Left lung (tissue), 10 donors: ENCODE results near the gene UNC13A. TPM values are rescaled to one million over a fixed set of nuclear protein-coding genes. Genes with fewer than 3 reads are reported as not detected.
A peak's percentile ranks its signal among the peaks of the same experiment; 100 is the strongest.

Experiments used
- ATAC-seq: fragments of 200-7000 bp; cut with Tn5 transposase; one replicate; pipeline ENCODE4 v1.9.1; 2020; ENCODE audit warnings: moderate library complexity
- DNase-seq, 4 donors: peaks; one replicate each; pipeline ENCODE4 v3.0.0-alpha.2; 2013 to 2020
- H3K27ac ChIP-seq, 2 donors: fragments of 200-600 bp; sonication (generic) in 1 of 2; one replicate each; pipeline versions ENCODE4 v1.5.0 to v1.8.0; 2020 to 2021
- H3K27me3 ChIP-seq, 2 donors: fragments of 200-600 bp; sonication (generic) in 1 of 2; one replicate each; pipeline versions ENCODE4 v1.5.0 to v1.8.0; 2020 to 2021
- H3K36me3 ChIP-seq, 2 donors: fragments of 200-600 bp; sonication (generic) in 1 of 2; one replicate each; pipeline versions ENCODE4 v1.5.0 to v1.8.0; 2020 to 2021
- H3K4me1 ChIP-seq, 2 donors: fragments of 200-600 bp; one replicate each; pipeline ENCODE4 v1.8.0; 2021
- H3K4me3 ChIP-seq, 2 donors: fragments of 200-600 bp; sonication (generic) in 1 of 2; one replicate each; pipeline versions ENCODE4 v1.5.0 to v1.8.0; 2020 to 2021; ENCODE audit warnings: mild to moderate bottlenecking in 1 of 2
- H3K9me3 ChIP-seq, 2 donors: fragments of 200-600 bp; sonication (generic) in 1 of 2; one replicate each; pipeline versions ENCODE4 v1.5.0 to v1.8.0; 2020 to 2021
- intact Hi-C, 2 donors: fragments of 100-400 bp; cut with DNase I; formaldehyde crosslinking; loops; one replicate each; pipeline versions ENCODE4 v1.11.2 to v1.14.2; 2022
- polyA plus RNA-seq, 6 donors: library from polyadenylated mRNA; unstranded; fragments of 120-200 nt; gene quantifications; one replicate each; pipeline ENCODE4 v1.2.1, GENCODE V29; 2013; ENCODE audit not compliant: insufficient read length in 6 of 6
- total RNA-seq, 2 donors: library from RNA; stranded (reverse); fragmentation: NEBNext Ultra II Directional; extraction: Animal tissue kit (Norgen Biotek cat#: 25700); gene quantifications; one replicate each; pipeline ENCODE4 v1.2.1, GENCODE V29; 2021
- TF ChIP-seq, protein P1 (sequence below), 2 donors: fragments of 200-600 bp; sonication (generic) in 1 of 2; IDR thresholded peaks; one replicate each; pipeline versions ENCODE4 v1.5.0 to v1.8.0; 2021; ENCODE audit warnings: antibody characterized with exemption in 2 of 2
- donor health status: DM: no; HTN: yes; CAD: no.
- donor health status: DM: no; HTN: no; CAD: no.

UNC13A gene
- total and polyA plus RNA-seq, 8 donors, result 0.15 to 0.98 (median 0.56) TPM

GRCh38 chr19:17584132-17584531, 104.0 kb downstream of the UNC13A start:
- Histone ChIP-seq H3K36me3 (peaks cover 0 to 40% of the 10 kb centered on the region in 2 donors), H3K9me3 (no peaks in the 10 kb centered on the region), H3K27ac (no peak overlapping the region), H3K4me3 (no peak overlapping the region), H3K4me1 (no peaks in the 10 kb centered on the region), H3K27me3 (no peaks in the 10 kb centered on the region)
- ATAC-seq (no peak), DNase-seq (no peak)
- intact Hi-C loops, result no loop called here
- TF ChIP-seq, protein P1, sequence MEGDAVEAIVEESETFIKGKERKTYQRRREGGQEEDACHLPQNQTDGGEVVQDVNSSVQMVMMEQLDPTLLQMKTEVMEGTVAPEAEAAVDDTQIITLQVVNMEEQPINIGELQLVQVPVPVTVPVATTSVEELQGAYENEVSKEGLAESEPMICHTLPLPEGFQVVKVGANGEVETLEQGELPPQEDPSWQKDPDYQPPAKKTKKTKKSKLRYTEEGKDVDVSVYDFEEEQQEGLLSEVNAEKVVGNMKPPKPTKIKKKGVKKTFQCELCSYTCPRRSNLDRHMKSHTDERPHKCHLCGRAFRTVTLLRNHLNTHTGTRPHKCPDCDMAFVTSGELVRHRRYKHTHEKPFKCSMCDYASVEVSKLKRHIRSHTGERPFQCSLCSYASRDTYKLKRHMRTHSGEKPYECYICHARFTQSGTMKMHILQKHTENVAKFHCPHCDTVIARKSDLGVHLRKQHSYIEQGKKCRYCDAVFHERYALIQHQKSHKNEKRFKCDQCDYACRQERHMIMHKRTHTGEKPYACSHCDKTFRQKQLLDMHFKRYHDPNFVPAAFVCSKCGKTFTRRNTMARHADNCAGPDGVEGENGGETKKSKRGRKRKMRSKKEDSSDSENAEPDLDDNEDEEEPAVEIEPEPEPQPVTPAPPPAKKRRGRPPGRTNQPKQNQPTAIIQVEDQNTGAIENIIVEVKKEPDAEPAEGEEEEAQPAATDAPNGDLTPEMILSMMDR (IDR thresholded peaks at IDR 0.05), result no peak

- Histone ChIP-seq H3K9me3 (no peaks in the 10 kb centered on the region), H3K27ac (no peak overlapping the region), H3K36me3 (peaks cover 0 to 55% of the 10 kb centered on the region in 2 donors), H3K4me1 (no peaks in the 10 kb centered on the region), H3K4me3 (no peak overlapping the region), H3K27me3 (no peaks in the 10 kb centered on the region)
- TF ChIP-seq, protein P1 (IDR thresholded peaks at IDR 0.05), result no peak
- DNase-seq, result no peak
- intact Hi-C loops, result no loop called here
- no peak for ATAC-seq
These were observed 105.5 kb downstream of the UNC13A start for GRCh38 chr19:17582613-17583012.

DNA sequence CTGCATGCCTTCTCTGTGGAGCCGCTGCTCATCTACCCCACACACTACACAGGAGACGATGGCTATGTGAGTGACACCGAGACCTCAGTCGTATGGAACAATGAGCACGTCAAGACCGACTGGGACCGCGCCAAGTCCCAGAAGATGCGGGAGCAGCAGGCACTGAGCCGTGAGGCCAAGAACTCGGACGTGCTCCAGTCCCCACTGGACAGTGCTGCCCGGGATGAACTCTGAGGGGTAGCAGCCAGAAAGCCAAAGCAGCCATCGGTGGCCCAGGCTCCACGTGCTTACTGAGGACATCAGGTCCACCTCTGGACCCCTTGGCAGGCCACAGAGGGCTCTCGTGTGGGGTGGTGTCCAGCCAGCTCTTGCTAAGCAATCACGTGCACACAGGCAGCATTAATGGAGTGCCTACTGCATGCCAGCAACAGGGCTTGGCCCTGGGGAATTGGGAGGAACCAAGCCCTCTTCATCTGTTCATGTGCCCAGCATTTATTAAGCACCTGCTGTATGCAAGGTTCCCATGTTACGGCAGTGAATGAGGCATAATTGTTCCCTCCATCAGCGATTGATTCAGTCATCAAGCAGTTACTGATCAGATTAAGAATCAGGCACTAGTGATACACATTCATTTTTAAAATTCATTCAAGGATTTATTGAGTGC, 106.8 kb downstream of the UNC13A start:
- intact Hi-C loops, result no loop called here
- ATAC-seq, result no peak
- Histone ChIP-seq H3K4me3 (no peak overlapping the region), H3K4me1 (no peaks in the 10 kb centered on the region), H3K27ac (no peak overlapping the region), H3K9me3 (no peaks in the 10 kb centered on the region), H3K27me3 (no peaks in the 10 kb centered on the region), H3K36me3 (peaks cover 0 to 68% of the 10 kb centered on the region in 2 donors)
- DNase-seq, result no peak
- TF ChIP-seq, protein P1 (IDR thresholded peaks at IDR 0.05), result no peak

DNA sequence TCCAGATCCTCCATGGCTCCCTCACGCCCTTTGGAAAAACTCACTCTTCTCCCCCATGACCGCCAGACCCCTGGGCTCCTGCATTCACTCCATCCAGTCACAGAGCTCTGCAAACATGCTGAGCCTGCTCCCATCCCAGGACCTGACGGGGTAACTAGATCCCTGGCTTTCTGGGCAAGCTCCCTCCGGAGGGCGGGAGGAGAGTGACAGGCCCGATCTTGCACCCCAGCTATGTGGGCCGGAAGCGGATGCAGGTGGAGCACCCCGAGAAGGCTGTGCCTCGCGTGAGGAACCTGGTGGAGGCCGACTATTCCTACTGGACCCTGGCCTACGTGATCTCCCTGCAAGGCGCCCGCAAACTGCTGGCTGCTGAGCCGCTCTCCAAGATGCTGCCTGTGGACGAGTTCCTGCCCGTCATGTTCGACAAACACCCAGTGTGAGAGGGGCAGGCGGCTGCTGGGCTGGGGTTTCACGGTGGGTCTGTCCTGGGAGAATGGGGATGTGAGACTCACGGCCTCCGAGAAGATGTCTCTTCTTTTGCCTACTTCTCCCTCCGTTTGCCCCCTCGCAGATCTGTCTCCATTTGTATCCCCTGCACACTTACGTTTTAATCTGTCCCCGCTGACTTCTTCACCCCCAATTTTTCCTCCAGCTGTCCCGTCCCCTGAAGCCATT, 107.5 kb downstream of the UNC13A start:
- no peak overlapping the region for H3K27ac ChIP-seq
- DNase-seq, result no peak
- H3K4me3 ChIP-seq, result no peak overlapping the region
- peaks cover 0 to 75% of the 10 kb centered on the region in 2 donors for H3K36me3 ChIP-seq
- TF ChIP-seq, protein P1 (IDR thresholded peaks at IDR 0.05), result no peak
- no peaks in the 10 kb centered on the region for H3K9me3 ChIP-seq
- H3K27me3 ChIP-seq, result no peaks in the 10 kb centered on the region
- no peaks in the 10 kb centered on the region for H3K4me1 ChIP-seq
- no peak for ATAC-seq
- intact Hi-C loops, result no loop called here

GRCh38 chr19:17579661-17580244, 108.4 kb downstream of the UNC13A start:
- Histone ChIP-seq H3K36me3 (peaks cover 0 to 84% of the 10 kb centered on the region in 2 donors), H3K4me1 (peaks cover 0 to 2% of the 10 kb centered on the region in 2 donors), H3K4me3 (no peak overlapping the region), H3K27ac (no peak overlapping the region), H3K27me3 (no peaks in the 10 kb centered on the region), H3K9me3 (no peaks in the 10 kb centered on the region)
- ATAC-seq (peak; percentile 53), DNase-seq (peak in 3 of 4 donors; percentile 21 to 85 (median 53))
- intact Hi-C loops, result no loop called here
- TF ChIP-seq, protein P1 (IDR thresholded peaks at IDR 0.05), result no peak
